SH-SY5Y (cell line): ENCODE results near the gene GFY.

Experiments
- GATA2 ChIP-seq: IDR thresholded peaks from 2 replicates; pipeline ENCODE4 v1.6.1; 2011; ENCODE audit warnings: mild to moderate bottlenecking, low read depth, low read length
- GATA3 ChIP-seq: IDR thresholded peaks from 2 replicates; pipeline ENCODE4 v1.6.1; 2011; ENCODE audit warnings: low read depth, mild to moderate bottlenecking, low read length, moderate library complexity

- TF ChIP-seq GATA2 (no peak), GATA3 (no peak)
Measured at GRCh38 chr19:49437231-49437630, 12.0 kb downstream of the GFY start.
